Body of pancreas (tissue), 4 donors: ENCODE results near the gene APOBEC3F. TPM values are rescaled to one million over a fixed set of nuclear protein-coding genes. Genes with fewer than 3 reads are reported as not detected.
"Not testable (repeated sequence)": the region's sequence is repeated elsewhere in the genome, so short reads cannot be mapped to it uniquely, and the experiment has no call there.

ENCODE experiments used
- ATAC-seq: fragments of 150-250 bp; one replicate; pipeline ENCODE4 v1.9.1; 2016
- DNase-seq, 4 donors: peaks; one replicate each; pipeline ENCODE4 v3.0.0-alpha.2; 2019
- H3K27ac ChIP-seq, 4 donors: fragments of 200-600 bp; sonication (generic); 1 replicate in 3 of 4; 2 replicates in 1 of 4; pipeline versions ENCODE4 v1.5.1 to v1.6.1; 2016 to 2019; ENCODE audit warnings: mild to moderate bottlenecking in 1 of 4, mixed read lengths in 1 of 4, moderate library complexity in 1 of 4
- H3K27me3 ChIP-seq, 2 donors: fragments of 200-600 bp; sonication (generic); one replicate each; pipeline ENCODE4 v1.6.0; 2016; ENCODE audit warnings: mild to moderate bottlenecking in 1 of 2
- H3K36me3 ChIP-seq, 2 donors: fragments of 200-600 bp; sonication (generic); replicated peaks in 1 of 2; 2 replicates each; pipeline ENCODE4 v1.5.1; 2016; ENCODE audit warnings: low read depth in 2 of 2; ENCODE audit not compliant: insufficient read depth in 1 of 2
- H3K4me1 ChIP-seq: fragments of 200-600 bp; sonication (generic); one replicate; pipeline ENCODE4 v1.6.0; 2016
- H3K4me3 ChIP-seq, 2 donors: fragments of 200-600 bp; sonication (generic); 1 replicate in 1 of 2; 2 replicates in 1 of 2; pipeline ENCODE4 v1.5.1; 2016 to 2019
- H3K9me3 ChIP-seq, 3 donors: fragments of 200-600 bp; sonication (generic); 1 replicate in 2 of 3; 2 replicates in 1 of 3; pipeline ENCODE4 v1.5.1; 2016
- CTCF ChIP-seq, 7 experiments: fragments of 450-650 bp in 4 of 7; fragments of 200-600 bp in 3 of 7; sonication (generic) in 3 of 7; IDR thresholded peaks; one replicate each; pipeline ENCODE4 v1.5.1; 2016 to 2019; ENCODE audit warnings: antibody characterized with exemption in 7 of 7
- POLR2A ChIP-seq, 3 donors: fragments of 450-650 bp; IDR thresholded peaks; one replicate each; pipeline ENCODE4 v1.6.1; 2016; ENCODE audit warnings: antibody characterized with exemption in 3 of 3, mild to moderate bottlenecking in 2 of 3
- WGBS, 2 donors: methylation state at CpG; one replicate each; pipeline ENCODE4 v1.1.5; 2017; 5-methylcytosine and 5-hydroxymethylcytosine counted together
- intact Hi-C: fragments of 100-400 bp; cut with DNase I; formaldehyde crosslinking; loops from one replicate; pipeline ENCODE4 v1.15.1; 2023
- total RNA-seq, 2 donors: library from RNA; depleted of rRNA; stranded (reverse); fragments of >200 nt; gene quantifications; one replicate each; pipeline ENCODE4 v1.1.0, GENCODE V29; 2016

Gene APOBEC3F
- total RNA-seq, 2 donors from 2014 or later, result 0.52 to 0.99 TPM

GRCh38 chr22:39055658-39056057, 15.0 kb downstream of the APOBEC3F start:
- Histone ChIP-seq H3K9me3 (no peaks in the 10 kb centered on the region), H3K4me3 (no peak overlapping the region), H3K27me3 (no peaks in the 10 kb centered on the region), H3K36me3 (no peaks in the 10 kb centered on the region), H3K4me1 (no peaks in the 10 kb centered on the region), H3K27ac (no peak overlapping the region)
- no peak for DNase-seq
- intact Hi-C loops, result no loop called here
- ATAC-seq, result no peak
- 75 to 82% methylated on average over 11 of the region's 11 CpGs for WGBS, 2 donors
- TF ChIP-seq POLR2A (IDR thresholded peaks at IDR 0.05), result no peak
- TF ChIP-seq CTCF (IDR thresholded peaks at IDR 0.05), result no peak

- H3K27ac ChIP-seq, DNase-seq, H3K36me3 ChIP-seq, H3K27me3 ChIP-seq, H3K9me3 ChIP-seq, intact Hi-C loops, H3K4me3 ChIP-seq, H3K4me1 ChIP-seq, ATAC-seq: not testable (repeated sequence)
- WGBS, 2 donors, result 52 to 64% methylated on average over 6 of the region's 6 CpGs
Observed at GRCh38 chr22:39061290-39061689, 20.6 kb downstream of the APOBEC3F start.

DNA sequence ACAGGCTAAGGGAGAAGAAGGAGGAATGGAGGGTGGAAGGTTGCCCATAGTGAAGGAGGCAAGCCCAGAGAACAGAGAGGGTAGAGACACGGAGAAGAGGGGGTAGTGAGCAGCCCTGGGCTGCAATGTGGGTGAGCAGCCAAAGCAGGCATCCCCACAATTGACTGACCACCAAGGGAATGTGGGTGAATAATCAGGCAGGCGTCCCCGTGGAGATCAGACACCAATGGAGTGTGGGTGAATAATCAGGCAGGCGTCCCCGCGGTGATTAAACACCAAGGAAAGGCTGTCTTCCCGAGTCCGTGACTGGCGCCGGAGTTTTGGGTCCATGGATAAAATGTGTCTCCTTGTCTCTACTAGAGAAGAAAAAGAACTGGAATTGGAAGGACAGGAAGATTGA, 21.3 kb downstream of the APOBEC3F start:
- H3K27me3 ChIP-seq, DNase-seq, H3K27ac ChIP-seq, intact Hi-C loops, H3K36me3 ChIP-seq, H3K4me3 ChIP-seq, H3K4me1 ChIP-seq, ATAC-seq, H3K9me3 ChIP-seq: not testable (repeated sequence)
- 74 to 79% methylated on average over 10 of the region's 10 CpGs for WGBS, 2 donors

DNA sequence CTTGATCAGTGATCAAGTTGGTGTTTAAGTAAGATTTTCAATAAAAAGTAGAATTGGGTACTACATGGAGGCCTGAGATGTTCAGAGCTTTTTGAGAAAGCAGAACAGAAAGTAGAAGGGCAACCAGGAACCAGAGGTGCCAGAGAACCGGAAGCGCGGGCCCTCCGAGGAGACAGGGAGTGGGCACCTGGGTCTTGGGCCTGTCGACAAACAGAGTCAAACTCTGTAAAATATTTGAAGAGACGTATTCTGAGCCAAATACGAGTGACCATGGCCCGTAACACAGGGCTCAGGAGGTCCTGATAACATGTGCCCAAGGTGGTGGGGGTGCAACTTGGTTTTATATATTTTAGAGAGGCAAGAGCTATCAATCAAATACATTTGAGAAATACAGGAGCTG, 23.2 kb downstream of the APOBEC3F start:
- H3K27me3 ChIP-seq, intact Hi-C loops, ATAC-seq, H3K36me3 ChIP-seq, H3K9me3 ChIP-seq, DNase-seq, H3K4me3 ChIP-seq, H3K4me1 ChIP-seq, H3K27ac ChIP-seq: not testable (repeated sequence)
- 79 to 98% methylated on average over 8 of the region's 8 CpGs for WGBS, 2 donors

GRCh38 chr22:39066442-39067276, 26.0 kb downstream of the APOBEC3F start:
- ATAC-seq, H3K4me3 ChIP-seq, DNase-seq, H3K9me3 ChIP-seq, H3K27ac ChIP-seq, H3K4me1 ChIP-seq, intact Hi-C loops, H3K36me3 ChIP-seq, H3K27me3 ChIP-seq: not testable (repeated sequence)
- WGBS, 2 donors, result 82 to 86% methylated on average over 9 of the region's 9 CpGs

- intact Hi-C loops, result no loop called here
- no peak overlapping the region for H3K27ac ChIP-seq
- H3K9me3 ChIP-seq, result no peaks in the 10 kb centered on the region
- 61 to 69% methylated on average over 12 to 13 of the region's 13 CpGs for WGBS, 2 donors
- no peak for ATAC-seq
- H3K36me3 ChIP-seq, result no peaks in the 10 kb centered on the region
- no peak for DNase-seq
- no peaks in the 10 kb centered on the region for H3K4me1 ChIP-seq
- H3K27me3 ChIP-seq, result no peaks in the 10 kb centered on the region
- no peak overlapping the region for H3K4me3 ChIP-seq
- TF ChIP-seq POLR2A (IDR thresholded peaks at IDR 0.05), result no peak
- no peak for TF ChIP-seq CTCF (IDR thresholded peaks at IDR 0.05)
Observed at GRCh38 chr22:39068033-39068785, 27.5 kb downstream of the APOBEC3F start.
